Skin of body (tissue), 2 donors: Measurements from ENCODE around the gene SDSL. TPM values are rescaled to one million over a fixed set of nuclear protein-coding genes. Genes with fewer than 3 reads are reported as not detected.

Experiments
- DNase-seq: peaks from one replicate; lab custom pipeline; 2025; lab: John Stamatoyannopoulos, UW
- total RNA-seq: library from RNA; depleted of rRNA; stranded (reverse); fragments of >200 nt; gene quantifications from one replicate; pipeline ENCODE4 v1.2.3, GENCODE V29; 2014

SDSL gene
- total RNA-seq, 1 donor from 2014 or later, result 2.6 TPM

GRCh38 chr12:113445544-113446171 lies 23.5 kb downstream of the SDSL start:
- DNase-seq, result no peak

GRCh38 chr12:113448873-113449272 lies 26.7 kb downstream of the SDSL start:
- no peak for DNase-seq

GRCh38 chr12:113449299-113449698 lies 27.1 kb downstream of the SDSL start:
- no peak for DNase-seq

- DNase-seq, result no peak
These were observed 27.7 kb downstream of the SDSL start for GRCh38 chr12:113449839-113450238.

GRCh38 chr12:113452458-113452857 lies 30.3 kb downstream of the SDSL start:
- DNase-seq, result no peak

GRCh38 chr12:113453330-113453729 lies 31.1 kb downstream of the SDSL start:
- no peak for DNase-seq

- DNase-seq, result no peak
These were observed 34.0 kb downstream of the SDSL start for GRCh38 chr12:113456199-113456598.

GRCh38 chr12:113456761-113457160 lies 34.6 kb downstream of the SDSL start:
- DNase-seq, result no peak

- no peak for DNase-seq
These were observed 35.0 kb downstream of the SDSL start for GRCh38 chr12:113457185-113457584.

- no peak for DNase-seq
These were observed 35.5 kb downstream of the SDSL start for GRCh38 chr12:113457710-113458109.

- DNase-seq, result no peak
These were observed 37.8 kb downstream of the SDSL start for GRCh38 chr12:113459981-113460380.

- no peak for DNase-seq
These were observed 39.5 kb downstream of the SDSL start for GRCh38 chr12:113461666-113462065.

- peak; percentile 15 for DNase-seq
These were observed 40.1 kb downstream of the SDSL start for GRCh38 chr12:113462117-113462774.

- DNase-seq, result no peak
These were observed 41.0 kb downstream of the SDSL start for GRCh38 chr12:113462998-113463745.

- DNase-seq, result no peak
These were observed 41.7 kb downstream of the SDSL start for GRCh38 chr12:113463746-113464451.

- no peak for DNase-seq
These were observed 42.2 kb downstream of the SDSL start for GRCh38 chr12:113464452-113464775.

- no peak for DNase-seq
These were observed 42.9 kb downstream of the SDSL start for GRCh38 chr12:113464852-113465719.

- DNase-seq, result no peak
These were observed 43.8 kb downstream of the SDSL start for GRCh38 chr12:113465808-113466453.

- DNase-seq, result no peak
These were observed 44.4 kb downstream of the SDSL start for GRCh38 chr12:113466454-113467141.

GRCh38 chr12:113467142-113467501 lies 44.9 kb downstream of the SDSL start:
- DNase-seq, result no peak
